ENCODE measurements around the gene EBP. TPM values are rescaled to one million over a fixed set of nuclear protein-coding genes. Genes with fewer than 3 reads are reported as not detected.

EBP gene
- total and polyA plus RNA-seq, 9 of the 15 experiments (the other 6 are each of a cell fraction or from before 2014, with no cell fraction given) = 228 to 987 (median 274) TPM

DNA sequence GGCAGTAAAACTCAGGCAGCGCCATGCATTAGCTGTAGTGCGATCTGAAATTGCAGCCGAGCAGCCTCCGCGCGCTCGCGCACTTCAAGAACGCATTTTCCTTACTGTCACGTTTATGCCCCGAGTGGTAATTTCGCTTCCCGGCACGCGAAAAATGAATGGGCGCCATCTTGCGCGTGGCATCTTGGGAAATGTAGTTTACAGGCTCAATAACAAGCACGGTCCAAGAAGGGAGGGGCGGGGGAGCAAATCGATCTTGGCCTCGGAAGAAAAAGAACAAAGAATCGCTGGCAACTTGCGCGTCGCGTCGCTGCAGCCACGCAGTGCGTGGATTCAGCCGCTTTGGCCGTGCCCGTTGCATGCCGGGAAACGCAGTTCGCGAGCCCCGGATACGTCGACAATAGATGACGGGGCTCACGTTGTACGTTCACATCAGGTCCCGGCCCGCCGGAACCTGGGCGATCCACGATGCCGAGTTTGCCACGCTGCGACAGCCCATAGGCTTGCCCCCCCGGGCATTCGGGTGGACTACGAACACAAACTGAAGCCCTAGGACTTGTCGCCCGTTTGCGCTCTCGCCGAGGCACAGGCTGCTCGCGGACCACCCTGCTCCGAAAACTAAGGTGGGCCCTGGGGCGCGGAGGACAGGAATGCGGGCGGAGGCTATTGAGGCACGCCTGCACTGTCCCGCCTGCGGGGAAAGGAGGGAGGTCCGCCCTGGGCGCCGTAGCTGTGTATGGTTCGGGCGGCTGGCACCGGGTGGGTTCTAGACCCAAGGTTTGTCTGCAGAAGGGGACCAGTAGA, 45.6 kb upstream of the EBP start, which contains the start of gene FTSJ1 (continued):
- TF ChIP-seq, protein P1, sequence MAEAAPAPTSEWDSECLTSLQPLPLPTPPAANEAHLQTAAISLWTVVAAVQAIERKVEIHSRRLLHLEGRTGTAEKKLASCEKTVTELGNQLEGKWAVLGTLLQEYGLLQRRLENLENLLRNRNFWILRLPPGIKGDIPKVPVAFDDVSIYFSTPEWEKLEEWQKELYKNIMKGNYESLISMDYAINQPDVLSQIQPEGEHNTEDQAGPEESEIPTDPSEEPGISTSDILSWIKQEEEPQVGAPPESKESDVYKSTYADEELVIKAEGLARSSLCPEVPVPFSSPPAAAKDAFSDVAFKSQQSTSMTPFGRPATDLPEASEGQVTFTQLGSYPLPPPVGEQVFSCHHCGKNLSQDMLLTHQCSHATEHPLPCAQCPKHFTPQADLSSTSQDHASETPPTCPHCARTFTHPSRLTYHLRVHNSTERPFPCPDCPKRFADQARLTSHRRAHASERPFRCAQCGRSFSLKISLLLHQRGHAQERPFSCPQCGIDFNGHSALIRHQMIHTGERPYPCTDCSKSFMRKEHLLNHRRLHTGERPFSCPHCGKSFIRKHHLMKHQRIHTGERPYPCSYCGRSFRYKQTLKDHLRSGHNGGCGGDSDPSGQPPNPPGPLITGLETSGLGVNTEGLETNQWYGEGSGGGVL (CRISPR knock-in tag; IDR thresholded peaks at IDR 0.05) = no peak
- TF ChIP-seq RBM39 (optimal IDR thresholded peaks at IDR 0.05; ENCODE audit: low read depth, low read length) (no peak), ZNF184 (CRISPR knock-in tag; IDR thresholded peaks at IDR 0.05) (no peak), CC2D1A (IDR thresholded peaks at IDR 0.05) (no peak), RBM22 (IDR thresholded peaks at IDR 0.05; ENCODE audit: low read depth, low read length, poor library complexity, severe bottlenecking) (no peak), ZNF436 (CRISPR knock-in tag; IDR thresholded peaks at IDR 0.05) (no peak), ASH1L (IDR thresholded peaks at IDR 0.05; ENCODE audit: borderline replicate concordance, low read depth, partially characterized antibody) (no peak), CBX2 (IDR thresholded peaks at IDR 0.05; ENCODE audit: insufficient read depth, low read length, poor library complexity, severe bottlenecking) (no peak), NCOA2 (IDR thresholded peaks at IDR 0.05; ENCODE audit: partially characterized antibody in 2 of 2) (no peak), KLF16 (IDR thresholded peaks at IDR 0.05) (no peak), SNIP1 (IDR thresholded peaks at IDR 0.05; ENCODE audit: low read depth) (no peak), ETV1 (tag; conservative IDR thresholded peaks at IDR 0.05; ENCODE audit: low read depth) (peak; percentile 35; the same call in 1 of the 2 replicates), CBX1 (IDR thresholded peaks at IDR 0.05; ENCODE audit: low read depth) (no peak), TEAD2 (tag; IDR thresholded peaks at IDR 0.05) (no peak), ZZZ3 (IDR thresholded peaks at IDR 0.05) (no peak; the same call in 1 of the 2 replicates)
- TF ChIP-seq, protein P2, sequence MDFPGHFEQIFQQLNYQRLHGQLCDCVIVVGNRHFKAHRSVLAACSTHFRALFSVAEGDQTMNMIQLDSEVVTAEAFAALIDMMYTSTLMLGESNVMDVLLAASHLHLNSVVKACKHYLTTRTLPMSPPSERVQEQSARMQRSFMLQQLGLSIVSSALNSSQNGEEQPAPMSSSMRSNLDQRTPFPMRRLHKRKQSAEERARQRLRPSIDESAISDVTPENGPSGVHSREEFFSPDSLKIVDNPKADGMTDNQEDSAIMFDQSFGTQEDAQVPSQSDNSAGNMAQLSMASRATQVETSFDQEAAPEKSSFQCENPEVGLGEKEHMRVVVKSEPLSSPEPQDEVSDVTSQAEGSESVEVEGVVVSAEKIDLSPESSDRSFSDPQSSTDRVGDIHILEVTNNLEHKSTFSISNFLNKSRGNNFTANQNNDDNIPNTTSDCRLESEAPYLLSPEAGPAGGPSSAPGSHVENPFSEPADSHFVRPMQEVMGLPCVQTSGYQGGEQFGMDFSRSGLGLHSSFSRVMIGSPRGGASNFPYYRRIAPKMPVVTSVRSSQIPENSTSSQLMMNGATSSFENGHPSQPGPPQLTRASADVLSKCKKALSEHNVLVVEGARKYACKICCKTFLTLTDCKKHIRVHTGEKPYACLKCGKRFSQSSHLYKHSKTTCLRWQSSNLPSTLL (IDR thresholded peaks at IDR 0.05) = no peak
- TF ChIP-seq, protein P3, sequence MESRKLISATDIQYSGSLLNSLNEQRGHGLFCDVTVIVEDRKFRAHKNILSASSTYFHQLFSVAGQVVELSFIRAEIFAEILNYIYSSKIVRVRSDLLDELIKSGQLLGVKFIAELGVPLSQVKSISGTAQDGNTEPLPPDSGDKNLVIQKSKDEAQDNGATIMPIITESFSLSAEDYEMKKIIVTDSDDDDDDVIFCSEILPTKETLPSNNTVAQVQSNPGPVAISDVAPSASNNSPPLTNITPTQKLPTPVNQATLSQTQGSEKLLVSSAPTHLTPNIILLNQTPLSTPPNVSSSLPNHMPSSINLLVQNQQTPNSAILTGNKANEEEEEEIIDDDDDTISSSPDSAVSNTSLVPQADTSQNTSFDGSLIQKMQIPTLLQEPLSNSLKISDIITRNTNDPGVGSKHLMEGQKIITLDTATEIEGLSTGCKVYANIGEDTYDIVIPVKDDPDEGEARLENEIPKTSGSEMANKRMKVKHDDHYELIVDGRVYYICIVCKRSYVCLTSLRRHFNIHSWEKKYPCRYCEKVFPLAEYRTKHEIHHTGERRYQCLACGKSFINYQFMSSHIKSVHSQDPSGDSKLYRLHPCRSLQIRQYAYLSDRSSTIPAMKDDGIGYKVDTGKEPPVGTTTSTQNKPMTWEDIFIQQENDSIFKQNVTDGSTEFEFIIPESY (CRISPR knock-in tag; IDR thresholded peaks at IDR 0.05) = no peak
- TF ChIP-seq, protein P4, sequence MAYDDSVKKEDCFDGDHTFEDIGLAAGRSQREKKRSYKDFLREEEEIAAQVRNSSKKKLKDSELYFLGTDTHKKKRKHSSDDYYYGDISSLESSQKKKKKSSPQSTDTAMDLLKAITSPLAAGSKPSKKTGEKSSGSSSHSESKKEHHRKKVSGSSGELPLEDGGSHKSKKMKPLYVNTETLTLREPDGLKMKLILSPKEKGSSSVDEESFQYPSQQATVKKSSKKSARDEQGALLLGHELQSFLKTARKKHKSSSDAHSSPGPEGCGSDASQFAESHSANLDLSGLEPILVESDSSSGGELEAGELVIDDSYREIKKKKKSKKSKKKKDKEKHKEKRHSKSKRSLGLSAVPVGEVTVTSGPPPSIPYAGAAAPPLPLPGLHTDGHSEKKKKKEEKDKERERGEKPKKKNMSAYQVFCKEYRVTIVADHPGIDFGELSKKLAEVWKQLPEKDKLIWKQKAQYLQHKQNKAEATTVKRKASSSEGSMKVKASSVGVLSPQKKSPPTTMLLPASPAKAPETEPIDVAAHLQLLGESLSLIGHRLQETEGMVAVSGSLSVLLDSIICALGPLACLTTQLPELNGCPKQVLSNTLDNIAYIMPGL (CRISPR knock-in tag; IDR thresholded peaks at IDR 0.05) = no peak
